ENCODE data around the gene PCED1B. TPM values are rescaled to one million over a fixed set of nuclear protein-coding genes. Genes with fewer than 3 reads are reported as not detected.
A peak's percentile ranks its signal among the peaks of the same experiment; 100 is the strongest.

The PCED1B gene
- total and polyA plus RNA-seq, 2 experiments from 2014 or later: 0.45 to 0.80 TPM

GRCh38 chr12:47221256-47222023 is 142.0 kb downstream of the PCED1B start:
- DNase-seq (ENCODE audit: low read depth in 1 of 2, low spot score in 1 of 2): no peak
- peaks cover 11% of the 10 kb centered on the region for H3K4me1 ChIP-seq (ENCODE audit: low read depth)
- H3K27ac ChIP-seq: no peak overlapping the region
- TF ChIP-seq CTCF (IDR thresholded peaks at IDR 0.05; ENCODE audit: low read depth, low read length): no peak
- H3K9me3 ChIP-seq (ENCODE audit: low read depth): no peaks in the 10 kb centered on the region
- no peaks in the 10 kb centered on the region for H3K36me3 ChIP-seq
- no peak overlapping the region for H3K4me3 ChIP-seq
- no peaks in the 10 kb centered on the region for H3K27me3 ChIP-seq

GRCh38 chr12:47222520-47223030 is 143.2 kb downstream of the PCED1B start:
- H3K27ac ChIP-seq: no peak overlapping the region
- H3K4me3 ChIP-seq: no peak overlapping the region
- H3K4me1 ChIP-seq (ENCODE audit: low read depth): peaks cover 11% of the 10 kb centered on the region
- no peaks in the 10 kb centered on the region for H3K9me3 ChIP-seq (ENCODE audit: low read depth)
- no peaks in the 10 kb centered on the region for H3K36me3 ChIP-seq
- no peak for DNase-seq (ENCODE audit: low read depth in 1 of 2, low spot score in 1 of 2)
- H3K27me3 ChIP-seq: no peaks in the 10 kb centered on the region
- no peak for TF ChIP-seq CTCF (IDR thresholded peaks at IDR 0.05; ENCODE audit: low read depth, low read length)

- Histone ChIP-seq H3K4me1 (ENCODE audit: low read depth) (peaks cover 11% of the 10 kb centered on the region), H3K36me3 (no peaks in the 10 kb centered on the region), H3K27ac (peak overlapping the region; percentile 9), H3K27me3 (no peaks in the 10 kb centered on the region), H3K4me3 (no peak overlapping the region), H3K9me3 (ENCODE audit: low read depth) (no peaks in the 10 kb centered on the region)
- peak in 1 of 2 donors; percentile 56 for DNase-seq (ENCODE audit: low read depth in 1 of 2, low spot score in 1 of 2)
- TF ChIP-seq CTCF (IDR thresholded peaks at IDR 0.05; ENCODE audit: low read depth, low read length): no peak
Observed at GRCh38 chr12:47223031-47223847, 143.8 kb downstream of the PCED1B start.

GRCh38 chr12:47223848-47224213 is 144.4 kb downstream of the PCED1B start:
- Histone ChIP-seq H3K27me3 (no peaks in the 10 kb centered on the region), H3K27ac (peak overlapping the region; percentile 9), H3K4me1 (ENCODE audit: low read depth) (peaks cover 11% of the 10 kb centered on the region), H3K4me3 (no peak overlapping the region), H3K36me3 (no peaks in the 10 kb centered on the region), H3K9me3 (ENCODE audit: low read depth) (no peaks in the 10 kb centered on the region)
- DNase-seq (ENCODE audit: low read depth in 1 of 2, low spot score in 1 of 2): peak in 1 of 2 donors; percentile 55
- TF ChIP-seq CTCF (IDR thresholded peaks at IDR 0.05; ENCODE audit: low read depth, low read length): no peak

- peaks cover 11% of the 10 kb centered on the region for H3K4me1 ChIP-seq (ENCODE audit: low read depth)
- no peak for DNase-seq (ENCODE audit: low read depth in 1 of 2, low spot score in 1 of 2)
- no peak overlapping the region for H3K4me3 ChIP-seq
- TF ChIP-seq CTCF (IDR thresholded peaks at IDR 0.05; ENCODE audit: low read depth, low read length): no peak
- no peaks in the 10 kb centered on the region for H3K36me3 ChIP-seq
- H3K9me3 ChIP-seq (ENCODE audit: low read depth): no peaks in the 10 kb centered on the region
- H3K27me3 ChIP-seq: no peaks in the 10 kb centered on the region
- H3K27ac ChIP-seq: no peak overlapping the region
Observed at GRCh38 chr12:47224563-47225133, 145.2 kb downstream of the PCED1B start.

Measured in cardiac muscle cell (in vitro differentiated cells and primary cell).